ENCODE results near the gene MYDGF.
A peak's percentile ranks its signal among the peaks of the same experiment; 100 is the strongest.
"Not testable (repeated sequence)": the region's sequence is repeated elsewhere in the genome, so short reads cannot be mapped to it uniquely, and the experiment has no call there.

MYDGF gene

GRCh38 chr19:4699826-4700692 lies 29.9 kb upstream of the MYDGF start:
- DNase-seq (ENCODE audit: low spot score): no peak

- DNase-seq (ENCODE audit: low spot score): no peak
Observed at GRCh38 chr19:4697304-4697703, 27.2 kb upstream of the MYDGF start.

GRCh38 chr19:4695224-4695731 lies 25.1 kb upstream of the MYDGF start:
- DNase-seq (ENCODE audit: low spot score): no peak

- DNase-seq (ENCODE audit: low spot score): peak; percentile 34
Observed at GRCh38 chr19:4694211-4694987, 24.3 kb upstream of the MYDGF start.

GRCh38 chr19:4693471-4694121 lies 23.5 kb upstream of the MYDGF start:
- DNase-seq (ENCODE audit: low spot score): no peak

GRCh38 chr19:4693078-4693350 lies 22.9 kb upstream of the MYDGF start:
- no peak for DNase-seq (ENCODE audit: low spot score)

- DNase-seq (ENCODE audit: low spot score): no peak
Observed at GRCh38 chr19:4692251-4693077, 22.3 kb upstream of the MYDGF start.

GRCh38 chr19:4691373-4691772 lies 21.2 kb upstream of the MYDGF start:
- DNase-seq (ENCODE audit: low spot score): no peak

- no peak for DNase-seq (ENCODE audit: low spot score)
Observed at GRCh38 chr19:4690361-4690760, 20.2 kb upstream of the MYDGF start.

- DNase-seq (ENCODE audit: low spot score): no peak
Observed at GRCh38 chr19:4689403-4689802, 19.3 kb upstream of the MYDGF start.

- DNase-seq (ENCODE audit: low spot score): no peak
Observed at GRCh38 chr19:4688587-4688986, 18.4 kb upstream of the MYDGF start.

- no peak for DNase-seq (ENCODE audit: low spot score)
Observed at GRCh38 chr19:4687396-4687795, 17.3 kb upstream of the MYDGF start.

- DNase-seq (ENCODE audit: low spot score): no peak
Observed at GRCh38 chr19:4686700-4687099, 16.6 kb upstream of the MYDGF start.

- no peak for DNase-seq (ENCODE audit: low spot score)
Observed at GRCh38 chr19:4684312-4685095, 14.4 kb upstream of the MYDGF start.

- DNase-seq (ENCODE audit: low spot score): no peak
Observed at GRCh38 chr19:4682417-4683200, 12.5 kb upstream of the MYDGF start.

- not testable (repeated sequence) for DNase-seq (ENCODE audit: low spot score)
Observed at GRCh38 chr19:4680021-4680420, 9.9 kb upstream of the MYDGF start.

GRCh38 chr19:4678881-4679790 lies 9.0 kb upstream of the MYDGF start:
- DNase-seq (ENCODE audit: low spot score): no peak

GRCh38 chr19:4676955-4677731 lies 7.0 kb upstream of the MYDGF start:
- no peak for DNase-seq (ENCODE audit: low spot score)
